Measurements from ENCODE around the gene CELF4.
"Not testable (repeated sequence)": the region's sequence is repeated elsewhere in the genome, so short reads cannot be mapped to it uniquely, and the experiment has no call there.

CELF4 gene

GRCh38 chr18:37361335-37362157, 204.1 kb downstream of the CELF4 start:
- Histone ChIP-seq H3K27ac (ENCODE audit: low read depth, low read length) (no peak overlapping the region), H3K4me3 (ENCODE audit: low read depth, low read length) (no peak overlapping the region), H3K36me3 (ENCODE audit: insufficient read depth, low read length) (no peaks in the 10 kb centered on the region), H3K79me2 (ENCODE audit: control insufficient read depth, insufficient read depth, low read length, unreplicated experiment) (no peaks in the 10 kb centered on the region), H3K27me3 (ENCODE audit: insufficient read depth, low read length) (peaks cover 54% of the 10 kb centered on the region), H2AFZ (ENCODE audit: low read length, unreplicated experiment) (no peak overlapping the region), H3K4me1 (ENCODE audit: control insufficient read depth, insufficient read depth, low read length, unreplicated experiment) (no peaks in the 10 kb centered on the region)

- H3K36me3 ChIP-seq (ENCODE audit: insufficient read depth, low read length); H3K4me3 ChIP-seq (ENCODE audit: low read depth, low read length); H3K4me1 ChIP-seq (ENCODE audit: control insufficient read depth, insufficient read depth, low read length, unreplicated experiment); H2AFZ ChIP-seq (ENCODE audit: low read length, unreplicated experiment); H3K79me2 ChIP-seq (ENCODE audit: control insufficient read depth, insufficient read depth, low read length, unreplicated experiment); H3K27ac ChIP-seq (ENCODE audit: low read depth, low read length): not testable (repeated sequence)
- H3K27me3 ChIP-seq (ENCODE audit: insufficient read depth, low read length) = peaks cover 22% of the 10 kb centered on the region
Observed at GRCh38 chr18:37358061-37358460, 207.5 kb downstream of the CELF4 start.

- Histone ChIP-seq H3K27me3 (ENCODE audit: insufficient read depth, low read length) (peaks cover 9% of the 10 kb centered on the region), H3K79me2 (ENCODE audit: control insufficient read depth, insufficient read depth, low read length, unreplicated experiment) (no peaks in the 10 kb centered on the region), H3K27ac (ENCODE audit: low read depth, low read length) (no peak overlapping the region), H3K4me3 (ENCODE audit: low read depth, low read length) (no peak overlapping the region), H2AFZ (ENCODE audit: low read length, unreplicated experiment) (no peak overlapping the region), H3K4me1 (ENCODE audit: control insufficient read depth, insufficient read depth, low read length, unreplicated experiment) (no peaks in the 10 kb centered on the region), H3K36me3 (ENCODE audit: insufficient read depth, low read length) (no peaks in the 10 kb centered on the region)
Observed at GRCh38 chr18:37355772-37356171, 209.8 kb downstream of the CELF4 start.

GRCh38 chr18:37351110-37351509, 214.5 kb downstream of the CELF4 start:
- Histone ChIP-seq H3K79me2 (ENCODE audit: control insufficient read depth, insufficient read depth, low read length, unreplicated experiment) (no peaks in the 10 kb centered on the region), H3K4me3 (ENCODE audit: low read depth, low read length) (no peak overlapping the region), H3K27me3 (ENCODE audit: insufficient read depth, low read length) (peaks cover 37% of the 10 kb centered on the region), H3K27ac (ENCODE audit: low read depth, low read length) (no peak overlapping the region), H2AFZ (ENCODE audit: low read length, unreplicated experiment) (no peak overlapping the region), H3K4me1 (ENCODE audit: control insufficient read depth, insufficient read depth, low read length, unreplicated experiment) (no peaks in the 10 kb centered on the region), H3K36me3 (ENCODE audit: insufficient read depth, low read length) (no peaks in the 10 kb centered on the region)

- Histone ChIP-seq H3K27ac (ENCODE audit: low read depth, low read length) (no peak overlapping the region), H3K4me3 (ENCODE audit: low read depth, low read length) (no peak overlapping the region), H3K36me3 (ENCODE audit: insufficient read depth, low read length) (no peaks in the 10 kb centered on the region), H3K27me3 (ENCODE audit: insufficient read depth, low read length) (peaks cover 61% of the 10 kb centered on the region), H2AFZ (ENCODE audit: low read length, unreplicated experiment) (no peak overlapping the region), H3K4me1 (ENCODE audit: control insufficient read depth, insufficient read depth, low read length, unreplicated experiment) (no peaks in the 10 kb centered on the region), H3K79me2 (ENCODE audit: control insufficient read depth, insufficient read depth, low read length, unreplicated experiment) (no peaks in the 10 kb centered on the region)
Observed at GRCh38 chr18:37348729-37349128, 216.9 kb downstream of the CELF4 start.

- Histone ChIP-seq H2AFZ (ENCODE audit: low read length, unreplicated experiment) (no peak overlapping the region), H3K4me1 (ENCODE audit: control insufficient read depth, insufficient read depth, low read length, unreplicated experiment) (peaks cover 4% of the 10 kb centered on the region), H3K27ac (ENCODE audit: low read depth, low read length) (no peak overlapping the region), H3K36me3 (ENCODE audit: insufficient read depth, low read length) (no peaks in the 10 kb centered on the region), H3K79me2 (ENCODE audit: control insufficient read depth, insufficient read depth, low read length, unreplicated experiment) (no peaks in the 10 kb centered on the region), H3K27me3 (ENCODE audit: insufficient read depth, low read length) (peaks cover 59% of the 10 kb centered on the region), H3K4me3 (ENCODE audit: low read depth, low read length) (no peak overlapping the region)
Observed at GRCh38 chr18:37346048-37346447, 219.6 kb downstream of the CELF4 start.

GRCh38 chr18:37343542-37343851, 222.1 kb downstream of the CELF4 start:
- no peaks in the 10 kb centered on the region for H3K79me2 ChIP-seq (ENCODE audit: control insufficient read depth, insufficient read depth, low read length, unreplicated experiment)
- H2AFZ ChIP-seq (ENCODE audit: low read length, unreplicated experiment) = no peak overlapping the region
- H3K27ac ChIP-seq (ENCODE audit: low read depth, low read length) = no peak overlapping the region
- H3K4me3 ChIP-seq (ENCODE audit: low read depth, low read length) = no peak overlapping the region
- H3K4me1 ChIP-seq (ENCODE audit: control insufficient read depth, insufficient read depth, low read length, unreplicated experiment) = peaks cover 9% of the 10 kb centered on the region
- no peaks in the 10 kb centered on the region for H3K36me3 ChIP-seq (ENCODE audit: insufficient read depth, low read length)
- H3K27me3 ChIP-seq (ENCODE audit: insufficient read depth, low read length) = peaks cover 38% of the 10 kb centered on the region

GRCh38 chr18:37341473-37342086, 224.0 kb downstream of the CELF4 start:
- Histone ChIP-seq H3K4me1 (ENCODE audit: control insufficient read depth, insufficient read depth, low read length, unreplicated experiment) (peaks cover 9% of the 10 kb centered on the region), H3K79me2 (ENCODE audit: control insufficient read depth, insufficient read depth, low read length, unreplicated experiment) (no peaks in the 10 kb centered on the region), H3K4me3 (ENCODE audit: low read depth, low read length) (no peak overlapping the region), H3K36me3 (ENCODE audit: insufficient read depth, low read length) (no peaks in the 10 kb centered on the region), H3K27me3 (ENCODE audit: insufficient read depth, low read length) (peaks cover 32% of the 10 kb centered on the region), H2AFZ (ENCODE audit: low read length, unreplicated experiment) (no peak overlapping the region), H3K27ac (ENCODE audit: low read depth, low read length) (no peak overlapping the region)

GRCh38 chr18:37341016-37341415, 224.6 kb downstream of the CELF4 start:
- Histone ChIP-seq H3K4me3 (ENCODE audit: low read depth, low read length) (no peak overlapping the region), H3K36me3 (ENCODE audit: insufficient read depth, low read length) (no peaks in the 10 kb centered on the region), H3K27ac (ENCODE audit: low read depth, low read length) (no peak overlapping the region), H3K27me3 (ENCODE audit: insufficient read depth, low read length) (peaks cover 26% of the 10 kb centered on the region), H3K79me2 (ENCODE audit: control insufficient read depth, insufficient read depth, low read length, unreplicated experiment) (no peaks in the 10 kb centered on the region), H2AFZ (ENCODE audit: low read length, unreplicated experiment) (no peak overlapping the region), H3K4me1 (ENCODE audit: control insufficient read depth, insufficient read depth, low read length, unreplicated experiment) (peaks cover 9% of the 10 kb centered on the region)

GRCh38 chr18:37339701-37340215, 225.8 kb downstream of the CELF4 start:
- peaks cover 14% of the 10 kb centered on the region for H3K27me3 ChIP-seq (ENCODE audit: insufficient read depth, low read length)
- H3K4me3 ChIP-seq (ENCODE audit: low read depth, low read length) = no peak overlapping the region
- no peak overlapping the region for H3K27ac ChIP-seq (ENCODE audit: low read depth, low read length)

More at GRCh38 chr18:37339701-37340215, 225.8 kb downstream of the CELF4 start:
- Histone ChIP-seq H3K4me1 (ENCODE audit: control insufficient read depth, insufficient read depth, low read length, unreplicated experiment) (peaks cover 13% of the 10 kb centered on the region), H2AFZ (ENCODE audit: low read length, unreplicated experiment) (no peak overlapping the region), H3K79me2 (ENCODE audit: control insufficient read depth, insufficient read depth, low read length, unreplicated experiment) (no peaks in the 10 kb centered on the region), H3K36me3 (ENCODE audit: insufficient read depth, low read length) (no peaks in the 10 kb centered on the region)
